Hepatocyte (in vitro differentiated cells): ENCODE results near the gene VWF.

Source experiments
- CTCF ChIP-seq: fragments of 200-600 bp; sonication (generic); IDR thresholded peaks from 2 replicates; pipeline ENCODE4 v1.5.1; 2016; ENCODE audit warnings: antibody characterized with exemption, mild to moderate bottlenecking; ENCODE audit not compliant: poor library complexity
- EZH2 ChIP-seq: fragments of 200-600 bp; sonication (generic); IDR thresholded peaks from 2 replicates; pipeline ENCODE4 v1.6.1; 2016; ENCODE audit warnings: antibody characterized with exemption, mild to moderate bottlenecking, borderline replicate concordance

- TF ChIP-seq CTCF (no peak), EZH2 (no peak)
These were observed 47.0 kb upstream of the VWF start for GRCh38 chr12:6171409-6172015.
